Measurements from ENCODE around the gene HIRIP3.

HIRIP3 gene

GRCh38 chr16:29947897-29948296 is 47.5 kb downstream of the HIRIP3 start:
- no peak overlapping the region for H3K4me3 ChIP-seq (ENCODE audit: low read length)
- TF ChIP-seq, protein P1, sequence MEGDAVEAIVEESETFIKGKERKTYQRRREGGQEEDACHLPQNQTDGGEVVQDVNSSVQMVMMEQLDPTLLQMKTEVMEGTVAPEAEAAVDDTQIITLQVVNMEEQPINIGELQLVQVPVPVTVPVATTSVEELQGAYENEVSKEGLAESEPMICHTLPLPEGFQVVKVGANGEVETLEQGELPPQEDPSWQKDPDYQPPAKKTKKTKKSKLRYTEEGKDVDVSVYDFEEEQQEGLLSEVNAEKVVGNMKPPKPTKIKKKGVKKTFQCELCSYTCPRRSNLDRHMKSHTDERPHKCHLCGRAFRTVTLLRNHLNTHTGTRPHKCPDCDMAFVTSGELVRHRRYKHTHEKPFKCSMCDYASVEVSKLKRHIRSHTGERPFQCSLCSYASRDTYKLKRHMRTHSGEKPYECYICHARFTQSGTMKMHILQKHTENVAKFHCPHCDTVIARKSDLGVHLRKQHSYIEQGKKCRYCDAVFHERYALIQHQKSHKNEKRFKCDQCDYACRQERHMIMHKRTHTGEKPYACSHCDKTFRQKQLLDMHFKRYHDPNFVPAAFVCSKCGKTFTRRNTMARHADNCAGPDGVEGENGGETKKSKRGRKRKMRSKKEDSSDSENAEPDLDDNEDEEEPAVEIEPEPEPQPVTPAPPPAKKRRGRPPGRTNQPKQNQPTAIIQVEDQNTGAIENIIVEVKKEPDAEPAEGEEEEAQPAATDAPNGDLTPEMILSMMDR (conservative IDR thresholded peaks at IDR 0.05; ENCODE audit: low read length) = no peak
- no peak for DNase-seq (ENCODE audit: low read depth)

DNA sequence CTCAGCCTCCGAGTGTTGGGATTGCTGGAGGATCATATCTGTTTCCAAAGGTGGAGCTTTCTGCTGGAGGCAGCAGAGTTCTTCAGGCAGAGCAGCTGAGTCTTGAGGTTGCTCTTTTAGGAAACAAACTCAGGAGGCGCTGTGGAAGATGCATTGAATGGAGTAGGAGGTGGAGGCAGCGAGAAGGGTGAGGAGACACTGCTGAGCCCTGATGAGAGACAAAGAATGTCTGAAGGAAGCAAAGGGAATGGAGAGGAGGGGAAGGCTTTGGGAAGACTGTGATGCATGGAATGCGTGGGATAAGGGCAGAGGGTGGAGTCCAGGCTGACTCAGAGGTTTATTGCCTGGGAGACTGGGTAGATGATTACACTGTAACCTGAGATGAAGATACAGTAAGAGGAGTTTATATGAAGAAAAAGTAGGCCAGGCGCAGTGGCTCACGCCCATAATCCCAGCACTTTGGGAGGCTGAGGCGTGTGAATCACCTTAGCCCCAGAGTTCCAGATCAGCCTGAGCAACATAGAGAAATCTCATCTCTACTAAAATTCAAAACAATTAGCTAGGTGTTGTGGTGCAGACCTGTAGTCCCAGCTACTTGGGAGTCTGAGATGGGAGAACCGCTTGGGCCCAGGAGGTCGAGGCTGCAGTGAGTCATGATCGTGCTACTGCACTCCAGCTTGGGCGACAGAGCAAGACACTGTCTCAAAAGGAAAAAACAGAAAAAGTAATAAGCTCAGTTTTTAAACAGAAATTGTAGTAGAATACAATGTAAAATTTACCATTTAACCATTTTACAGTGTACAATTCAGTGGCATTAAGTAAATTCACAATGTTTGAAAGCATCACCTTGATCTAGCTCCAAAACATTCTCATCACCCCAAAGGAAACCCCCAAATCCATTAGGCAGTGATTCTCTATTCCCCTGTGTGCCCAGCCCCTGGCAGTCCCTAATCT is 51.3 kb downstream of the HIRIP3 start:
- TF ChIP-seq, protein P1 (conservative IDR thresholded peaks at IDR 0.05; ENCODE audit: low read length) = peak; percentile 57
- DNase-seq (ENCODE audit: low read depth) = peak; percentile 98
- peak overlapping the region; percentile 1 for H3K4me3 ChIP-seq (ENCODE audit: low read length)
